Activated naive CD8-positive, alpha-beta T cell (primary cell): ENCODE measurements around the gene RHEBL1.

Source experiments
- H3K27ac Mint-ChIP-seq: one replicate; pipeline ENCODE4 v1.8.0; 2021; ENCODE audit warnings: mixed read lengths
- H3K27me3 Mint-ChIP-seq: one replicate; pipeline ENCODE4 v1.8.0; 2021; ENCODE audit warnings: mixed read lengths
- H3K36me3 Mint-ChIP-seq: one replicate; pipeline ENCODE4 v1.8.0; 2021; ENCODE audit warnings: mixed read lengths
- H3K4me1 Mint-ChIP-seq: one replicate; pipeline ENCODE4 v1.8.0; 2021; ENCODE audit warnings: low read depth, mixed read lengths
- H3K4me3 Mint-ChIP-seq: one replicate; pipeline ENCODE4 v1.8.0; 2021; ENCODE audit warnings: mild to moderate bottlenecking, mixed read lengths
- H3K9me3 Mint-ChIP-seq: one replicate; pipeline ENCODE4 v1.8.0; 2021; ENCODE audit warnings: low read depth, mixed read lengths

RHEBL1 gene

GRCh38 chr12:49027846-49028555 lies 41.8 kb downstream of the RHEBL1 start:
- no peak overlapping the region for H3K4me3 Mint-ChIP-seq
- no peak overlapping the region for H3K27ac Mint-ChIP-seq
- no peaks in the 10 kb centered on the region for H3K9me3 Mint-ChIP-seq
- no peaks in the 10 kb centered on the region for H3K27me3 Mint-ChIP-seq
- H3K4me1 Mint-ChIP-seq = no peaks in the 10 kb centered on the region
- peaks cover 3% of the 10 kb centered on the region for H3K36me3 Mint-ChIP-seq

GRCh38 chr12:49026678-49027480 lies 42.9 kb downstream of the RHEBL1 start:
- Mint-ChIP-seq H3K36me3 (peaks cover 3% of the 10 kb centered on the region), H3K27ac (no peak overlapping the region), H3K4me1 (no peaks in the 10 kb centered on the region)

GRCh38 chr12:49026101-49026500 lies 43.7 kb downstream of the RHEBL1 start:
- no peaks in the 10 kb centered on the region for H3K27me3 Mint-ChIP-seq
- H3K27ac Mint-ChIP-seq = no peak overlapping the region
- H3K36me3 Mint-ChIP-seq = peaks cover 3% of the 10 kb centered on the region
- H3K9me3 Mint-ChIP-seq = no peaks in the 10 kb centered on the region
- no peak overlapping the region for H3K4me3 Mint-ChIP-seq
- H3K4me1 Mint-ChIP-seq = no peaks in the 10 kb centered on the region

More at GRCh38 chr12:49026678-49027480, 42.9 kb downstream of the RHEBL1 start:
- Mint-ChIP-seq H3K9me3 (no peaks in the 10 kb centered on the region), H3K4me3 (no peak overlapping the region), H3K27me3 (no peaks in the 10 kb centered on the region)

- Mint-ChIP-seq H3K27me3 (no peaks in the 10 kb centered on the region), H3K4me1 (no peaks in the 10 kb centered on the region), H3K9me3 (no peaks in the 10 kb centered on the region), H3K36me3 (peaks cover 3% of the 10 kb centered on the region), H3K27ac (no peak overlapping the region), H3K4me3 (no peak overlapping the region)
These were observed 44.3 kb downstream of the RHEBL1 start for GRCh38 chr12:49025463-49025862.

GRCh38 chr12:49024543-49024942 lies 45.2 kb downstream of the RHEBL1 start:
- H3K27me3 Mint-ChIP-seq = no peaks in the 10 kb centered on the region
- peaks cover 5% of the 10 kb centered on the region for H3K4me1 Mint-ChIP-seq
- H3K36me3 Mint-ChIP-seq = peaks cover 3% of the 10 kb centered on the region

GRCh38 chr12:49023812-49024211 lies 46.0 kb downstream of the RHEBL1 start:
- Mint-ChIP-seq H3K36me3 (peaks cover 3% of the 10 kb centered on the region), H3K9me3 (no peaks in the 10 kb centered on the region), H3K4me1 (peaks cover 9% of the 10 kb centered on the region), H3K4me3 (no peak overlapping the region), H3K27me3 (no peaks in the 10 kb centered on the region), H3K27ac (no peak overlapping the region)

More at GRCh38 chr12:49024543-49024942, 45.2 kb downstream of the RHEBL1 start:
- Mint-ChIP-seq H3K27ac (no peak overlapping the region), H3K9me3 (no peaks in the 10 kb centered on the region), H3K4me3 (no peak overlapping the region)

- H3K9me3 Mint-ChIP-seq = no peaks in the 10 kb centered on the region
- H3K36me3 Mint-ChIP-seq = peaks cover 3% of the 10 kb centered on the region
- peaks cover 14% of the 10 kb centered on the region for H3K4me1 Mint-ChIP-seq
- peak overlapping the region; percentile 22 for H3K27ac Mint-ChIP-seq
- H3K4me3 Mint-ChIP-seq = no peak overlapping the region
- H3K27me3 Mint-ChIP-seq = no peaks in the 10 kb centered on the region
These were observed 47.1 kb downstream of the RHEBL1 start for GRCh38 chr12:49022558-49023178.

GRCh38 chr12:49021292-49021915 lies 48.4 kb downstream of the RHEBL1 start:
- Mint-ChIP-seq H3K9me3 (no peaks in the 10 kb centered on the region), H3K27me3 (no peaks in the 10 kb centered on the region), H3K36me3 (peaks cover 8% of the 10 kb centered on the region), H3K27ac (peak overlapping the region; percentile 28), H3K4me1 (peaks cover 26% of the 10 kb centered on the region), H3K4me3 (no peak overlapping the region)

- Mint-ChIP-seq H3K9me3 (no peaks in the 10 kb centered on the region), H3K27ac (no peak overlapping the region), H3K4me3 (no peak overlapping the region), H3K4me1 (peaks cover 31% of the 10 kb centered on the region), H3K36me3 (peaks cover 8% of the 10 kb centered on the region), H3K27me3 (no peaks in the 10 kb centered on the region)
These were observed 49.3 kb downstream of the RHEBL1 start for GRCh38 chr12:49020441-49020840.

GRCh38 chr12:49019443-49020324 lies 50.1 kb downstream of the RHEBL1 start:
- H3K27ac Mint-ChIP-seq = peak overlapping the region; percentile 64
- H3K4me3 Mint-ChIP-seq = peak overlapping the region; percentile 93
- H3K4me1 Mint-ChIP-seq = peaks cover 37% of the 10 kb centered on the region
- no peaks in the 10 kb centered on the region for H3K27me3 Mint-ChIP-seq
- H3K9me3 Mint-ChIP-seq = no peaks in the 10 kb centered on the region
- peaks cover 10% of the 10 kb centered on the region for H3K36me3 Mint-ChIP-seq

GRCh38 chr12:49019120-49019430 lies 50.7 kb downstream of the RHEBL1 start:
- Mint-ChIP-seq H3K27me3 (no peaks in the 10 kb centered on the region), H3K9me3 (no peaks in the 10 kb centered on the region), H3K36me3 (peaks cover 14% of the 10 kb centered on the region), H3K4me1 (peaks cover 40% of the 10 kb centered on the region), H3K27ac (peak overlapping the region; percentile 91), H3K4me3 (peak overlapping the region; percentile 93)

GRCh38 chr12:49018261-49019119 lies 51.3 kb downstream of the RHEBL1 start, which contains the start of gene PRKAG1:
Gene PRKAG1, minus strand, starts transcription at chr12:49018776. Its CDS starts 36 bp downstream, at chr12:49018740.
- Mint-ChIP-seq H3K4me3 (peak within 1 kb of the TSS; percentile 93), H3K9me3 (no peaks in the 10 kb centered on the region), H3K4me1 (peaks cover 40% of the 10 kb centered on the region), H3K27me3 (no peaks in the 10 kb centered on the region), H3K27ac (peak within 1 kb of the TSS; percentile 91), H3K36me3 (peaks cover 14% of the 10 kb centered on the region)

GRCh38 chr12:49017891-49018260 lies 51.9 kb downstream of the RHEBL1 start:
- peaks cover 40% of the 10 kb centered on the region for H3K4me1 Mint-ChIP-seq
- H3K27me3 Mint-ChIP-seq = no peaks in the 10 kb centered on the region
- H3K36me3 Mint-ChIP-seq = peaks cover 14% of the 10 kb centered on the region

More at GRCh38 chr12:49017891-49018260, 51.9 kb downstream of the RHEBL1 start:
- Mint-ChIP-seq H3K27ac (peak overlapping the region; percentile 91), H3K9me3 (no peaks in the 10 kb centered on the region), H3K4me3 (peak overlapping the region; percentile 93)
